ENCODE data around the gene SEPTIN8.
A peak's percentile ranks its signal among the peaks of the same experiment; 100 is the strongest.

The SEPTIN8 gene

GRCh38 chr5:132778856-132779255, 1.8 kb upstream of the SEPTIN8 start:
- peaks cover 37% of the 10 kb centered on the region for H3K79me2 ChIP-seq (ENCODE audit: control insufficient read depth, insufficient read depth, low read length, poor library complexity)
- H3K18ac ChIP-seq (ENCODE audit: low read length): no peak overlapping the region
- H3K9ac ChIP-seq (ENCODE audit: low read length): no peak overlapping the region
- H2AK5ac ChIP-seq (ENCODE audit: low read length): no peak overlapping the region
- no peak overlapping the region for H3K4me3 ChIP-seq (ENCODE audit: low read depth, low read length)
- H3K9me3 ChIP-seq (ENCODE audit: insufficient read depth, low read depth, low read length): no peaks in the 10 kb centered on the region
- H3K27me3 ChIP-seq (ENCODE audit: insufficient read depth, low read length): no peaks in the 10 kb centered on the region
- H4K12ac ChIP-seq (ENCODE audit: low read depth, low read length): no peak overlapping the region
- H3K4ac ChIP-seq (ENCODE audit: low read depth, low read length): no peak overlapping the region
- H3K79me1 ChIP-seq (ENCODE audit: low read length): peaks cover 53% of the 10 kb centered on the region
- no peak overlapping the region for H2BK120ac ChIP-seq (ENCODE audit: insufficient read depth, low read length, poor library complexity)
- H3K36me3 ChIP-seq (ENCODE audit: control insufficient read depth in 1 of 2, insufficient read depth in 2 of 2, low read length in 2 of 2): peaks cover 3 to 5% of the 10 kb centered on the region in 2 experiments
- no peak overlapping the region for H3K14ac ChIP-seq (ENCODE audit: low read length)
- H4K8ac ChIP-seq (ENCODE audit: low read depth, low read length): no peak overlapping the region
- DNase-seq: no peak
- H2AFZ ChIP-seq (ENCODE audit: insufficient read depth, low read length, poor library complexity): no peak overlapping the region
- WGBS (ENCODE audit: extremely low coverage, insufficient coverage, insufficient read length): no CpG with 5 or more reads among the region's 5 CpGs
- no peak overlapping the region for H2BK12ac ChIP-seq (ENCODE audit: low read length)
- H3K23ac ChIP-seq (ENCODE audit: low read length): no peak overlapping the region
- H2BK5ac ChIP-seq (ENCODE audit: low read depth, low read length, poor library complexity): no peak overlapping the region
- no peak overlapping the region for H3K27ac ChIP-seq (ENCODE audit: low read depth, low read length)
- no peak overlapping the region for H3K4me2 ChIP-seq (ENCODE audit: low read length)
- H4K91ac ChIP-seq (ENCODE audit: low read depth, low read length): no peak overlapping the region
- peaks cover 27 to 33% of the 10 kb centered on the region in 2 experiments for H3K4me1 ChIP-seq (ENCODE audit: control insufficient read depth in 1 of 2, insufficient read depth in 2 of 2, low read length in 2 of 2)

DNA sequence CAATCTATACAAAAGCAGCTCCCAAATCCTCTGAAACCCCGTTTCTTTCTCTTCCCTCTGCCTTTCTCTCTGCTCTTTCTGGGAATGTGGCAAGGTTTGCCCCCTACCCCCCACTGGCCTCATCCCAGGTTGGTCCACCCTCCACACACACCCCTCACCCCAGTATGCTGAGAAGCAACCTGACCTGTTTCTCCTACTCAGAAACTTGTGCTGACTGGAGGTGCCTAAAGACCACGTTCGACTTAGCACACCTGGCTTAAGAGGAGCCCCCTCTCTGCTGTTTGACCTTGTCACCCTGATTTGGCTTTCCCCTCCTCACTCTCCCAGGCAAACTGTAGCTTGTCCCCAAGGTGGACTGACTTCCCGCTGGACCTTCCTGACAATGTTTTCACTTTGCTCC, 1.1 kb upstream of the SEPTIN8 start:
- H3K23ac ChIP-seq (ENCODE audit: low read length): no peak overlapping the region

GRCh38 chr5:132776938-132777208, 166 bp downstream of the SEPTIN8 start:
- WGBS (ENCODE audit: extremely low coverage, insufficient coverage, insufficient read length): no CpG with 5 or more reads among the region's 40 CpGs
- no peak for DNase-seq

More for the DNA sequence above, 1.1 kb upstream of the SEPTIN8 start:
- Histone ChIP-seq H2BK5ac (ENCODE audit: low read depth, low read length, poor library complexity) (peak overlapping the region; percentile 74), H2BK120ac (ENCODE audit: insufficient read depth, low read length, poor library complexity) (peak overlapping the region; percentile 87), H3K4ac (ENCODE audit: low read depth, low read length) (peak overlapping the region; percentile 4), H3K4me3 (ENCODE audit: low read depth, low read length) (no peak overlapping the region), H2BK12ac (ENCODE audit: low read length) (peak overlapping the region; percentile 81), H3K18ac (ENCODE audit: low read length) (peak overlapping the region; percentile 98), H2AFZ (ENCODE audit: insufficient read depth, low read length, poor library complexity) (no peak overlapping the region), H3K27me3 (ENCODE audit: insufficient read depth, low read length) (no peaks in the 10 kb centered on the region), H3K36me3 (ENCODE audit: control insufficient read depth in 1 of 2, insufficient read depth in 2 of 2, low read length in 2 of 2) (peaks cover 10 to 11% of the 10 kb centered on the region in 2 experiments), H3K27ac (ENCODE audit: low read depth, low read length) (peak overlapping the region; percentile 97), H3K79me1 (ENCODE audit: low read length) (peaks cover 55% of the 10 kb centered on the region), H3K79me2 (ENCODE audit: control insufficient read depth, insufficient read depth, low read length, poor library complexity) (peaks cover 45% of the 10 kb centered on the region), H3K4me2 (ENCODE audit: low read length) (peak overlapping the region; percentile 93), H2AK5ac (ENCODE audit: low read length) (peak overlapping the region; percentile 31), H3K4me1 (ENCODE audit: control insufficient read depth in 1 of 2, insufficient read depth in 2 of 2, low read length in 2 of 2) (peaks cover 31 to 37% of the 10 kb centered on the region in 2 experiments), H4K12ac (ENCODE audit: low read depth, low read length) (no peak overlapping the region), H4K91ac (ENCODE audit: low read depth, low read length) (peak overlapping the region; percentile 99), H4K8ac (ENCODE audit: low read depth, low read length) (peak overlapping the region; percentile 39), H3K9me3 (ENCODE audit: insufficient read depth, low read depth, low read length) (no peaks in the 10 kb centered on the region), H3K14ac (ENCODE audit: low read length) (peak overlapping the region; percentile 71), H3K9ac (ENCODE audit: low read length) (no peak overlapping the region)
- WGBS (ENCODE audit: extremely low coverage, insufficient coverage, insufficient read length): no CpG with 5 or more reads among the region's 4 CpGs
- DNase-seq: no peak

GRCh38 chr5:132776131-132776937, 705 bp downstream of the SEPTIN8 start:
- peak overlapping the region; percentile 40 for H3K14ac ChIP-seq (ENCODE audit: low read length)
- peak; percentile 34 to 57 for DNase-seq
- H3K36me3 ChIP-seq (ENCODE audit: control insufficient read depth in 1 of 2, insufficient read depth in 2 of 2, low read length in 2 of 2): peaks cover 13 to 18% of the 10 kb centered on the region in 2 experiments
- H3K9ac ChIP-seq (ENCODE audit: low read length): peak overlapping the region; percentile 93
- H2BK120ac ChIP-seq (ENCODE audit: insufficient read depth, low read length, poor library complexity): peak overlapping the region; percentile 56
- peak overlapping the region; percentile 93 for H3K4me2 ChIP-seq (ENCODE audit: low read length)
- H2BK5ac ChIP-seq (ENCODE audit: low read depth, low read length, poor library complexity): peak overlapping the region; percentile 74
- no peaks in the 10 kb centered on the region for H3K27me3 ChIP-seq (ENCODE audit: insufficient read depth, low read length)
- peak overlapping the region; percentile 78 for H3K4ac ChIP-seq (ENCODE audit: low read depth, low read length)
- peak overlapping the region; percentile 43 for H4K12ac ChIP-seq (ENCODE audit: low read depth, low read length)
- peak overlapping the region; percentile 99 for H4K91ac ChIP-seq (ENCODE audit: low read depth, low read length)
- no peaks in the 10 kb centered on the region for H3K9me3 ChIP-seq (ENCODE audit: insufficient read depth, low read depth, low read length)
- H3K18ac ChIP-seq (ENCODE audit: low read length): peak overlapping the region; percentile 98
- H3K23ac ChIP-seq (ENCODE audit: low read length): no peak overlapping the region
- H3K79me2 ChIP-seq (ENCODE audit: control insufficient read depth, insufficient read depth, low read length, poor library complexity): peaks cover 57% of the 10 kb centered on the region
- H3K4me3 ChIP-seq (ENCODE audit: low read depth, low read length): peak overlapping the region; percentile 84
- peaks cover 42 to 47% of the 10 kb centered on the region in 2 experiments for H3K4me1 ChIP-seq (ENCODE audit: control insufficient read depth in 1 of 2, insufficient read depth in 2 of 2, low read length in 2 of 2)
- H3K79me1 ChIP-seq (ENCODE audit: low read length): peaks cover 60% of the 10 kb centered on the region
- peak overlapping the region; percentile 88 for H4K8ac ChIP-seq (ENCODE audit: low read depth, low read length)
- no CpG with 5 or more reads among the region's 39 CpGs for WGBS (ENCODE audit: extremely low coverage, insufficient coverage, insufficient read length)
- peak overlapping the region; percentile 7 for H2BK12ac ChIP-seq (ENCODE audit: low read length)
- H2AK5ac ChIP-seq (ENCODE audit: low read length): peak overlapping the region; percentile 45
- H2AFZ ChIP-seq (ENCODE audit: insufficient read depth, low read length, poor library complexity): peak overlapping the region; percentile 27
- peak overlapping the region; percentile 97 for H3K27ac ChIP-seq (ENCODE audit: low read depth, low read length)

More at GRCh38 chr5:132776938-132777208, 166 bp downstream of the SEPTIN8 start:
- Histone ChIP-seq H3K36me3 (ENCODE audit: control insufficient read depth in 1 of 2, insufficient read depth in 2 of 2, low read length in 2 of 2) (peaks cover 13 to 18% of the 10 kb centered on the region in 2 experiments), H4K91ac (ENCODE audit: low read depth, low read length) (peak overlapping the region; percentile 99), H3K4me3 (ENCODE audit: low read depth, low read length) (peak overlapping the region; percentile 84), H2AK5ac (ENCODE audit: low read length) (peak overlapping the region; percentile 45), H3K27ac (ENCODE audit: low read depth, low read length) (peak overlapping the region; percentile 97), H2BK12ac (ENCODE audit: low read length) (peak overlapping the region; percentile 7), H3K9ac (ENCODE audit: low read length) (peak overlapping the region; percentile 93), H4K8ac (ENCODE audit: low read depth, low read length) (peak overlapping the region; percentile 88), H3K14ac (ENCODE audit: low read length) (peak overlapping the region; percentile 40), H3K4ac (ENCODE audit: low read depth, low read length) (peak overlapping the region; percentile 78), H3K27me3 (ENCODE audit: insufficient read depth, low read length) (no peaks in the 10 kb centered on the region), H3K4me1 (ENCODE audit: control insufficient read depth in 1 of 2, insufficient read depth in 2 of 2, low read length in 2 of 2) (peaks cover 39 to 42% of the 10 kb centered on the region in 2 experiments), H2BK5ac (ENCODE audit: low read depth, low read length, poor library complexity) (peak overlapping the region; percentile 74), H3K4me2 (ENCODE audit: low read length) (peak overlapping the region; percentile 93), H3K18ac (ENCODE audit: low read length) (peak overlapping the region; percentile 98), H2AFZ (ENCODE audit: insufficient read depth, low read length, poor library complexity) (peak overlapping the region; percentile 27), H3K23ac (ENCODE audit: low read length) (no peak overlapping the region), H4K12ac (ENCODE audit: low read depth, low read length) (peak overlapping the region; percentile 43), H2BK120ac (ENCODE audit: insufficient read depth, low read length, poor library complexity) (peak overlapping the region; percentile 56), H3K9me3 (ENCODE audit: insufficient read depth, low read depth, low read length) (no peaks in the 10 kb centered on the region), H3K79me2 (ENCODE audit: control insufficient read depth, insufficient read depth, low read length, poor library complexity) (peaks cover 54% of the 10 kb centered on the region), H3K79me1 (ENCODE audit: low read length) (peaks cover 59% of the 10 kb centered on the region)
